Type B pancreatic cell (in vitro differentiated cells): ENCODE results near the gene GMDS. TPM values are rescaled to one million over a fixed set of nuclear protein-coding genes. Genes with fewer than 3 reads are reported as not detected.

Source experiments
- DNase-seq: peaks from one replicate; pipeline ENCODE4 v3.0.0; 2021; ENCODE audit warnings: mixed read lengths; ENCODE audit not compliant: unreplicated experiment; ENCODE audit errors: extremely low spot score
- H3K27ac Mint-ChIP-seq: 2 replicates; pipeline ENCODE4 v1.8.0; 2021; ENCODE audit warnings: mild to moderate bottlenecking, mixed read lengths
- H3K27me3 Mint-ChIP-seq: 2 replicates; pipeline ENCODE4 v1.8.0; 2021; ENCODE audit warnings: mixed read lengths
- H3K36me3 Mint-ChIP-seq: 2 replicates; pipeline ENCODE4 v1.8.0; 2021; ENCODE audit warnings: mixed read lengths
- H3K4me1 Mint-ChIP-seq: one replicate; pipeline ENCODE4 v1.8.0; 2021; ENCODE audit warnings: mixed read lengths; ENCODE audit not compliant: unreplicated experiment
- H3K4me3 Mint-ChIP-seq: 2 replicates; pipeline ENCODE4 v1.8.0; 2021; ENCODE audit warnings: mild to moderate bottlenecking, mixed read lengths
- H3K9me3 Mint-ChIP-seq: 2 replicates; pipeline ENCODE4 v1.8.0; 2021; ENCODE audit warnings: mixed read lengths
- CTCF ChIP-seq: fragments of 200-600 bp; sonication (generic); conservative IDR thresholded peaks from 2 replicates; pipeline ENCODE4 v1.5.0; 2021; ENCODE audit warnings: antibody characterized with exemption, mild to moderate bottlenecking
- total RNA-seq: library from RNA; stranded (reverse); gene quantifications from 2 replicates; pipeline ENCODE4 v1.2.1, GENCODE V29; 2021; ENCODE audit warnings: low replicate concordance

The GMDS gene
- total RNA-seq, 1 donor from 2014 or later, result 41.3 TPM

GRCh38 chr6:1712451-1712850 is 533.0 kb downstream of the GMDS start:
- Mint-ChIP-seq H3K36me3 (peaks cover 9% of the 10 kb centered on the region), H3K4me1 (peaks cover 16% of the 10 kb centered on the region), H3K9me3 (no peaks in the 10 kb centered on the region), H3K4me3 (no peak overlapping the region), H3K27ac (no peak overlapping the region), H3K27me3 (peaks cover 3% of the 10 kb centered on the region)
- no peak for DNase-seq
- no peak for TF ChIP-seq CTCF

GRCh38 chr6:1711136-1711535 is 534.3 kb downstream of the GMDS start:
- H3K9me3 Mint-ChIP-seq, result no peaks in the 10 kb centered on the region
- peaks cover 7% of the 10 kb centered on the region for H3K36me3 Mint-ChIP-seq
- H3K4me3 Mint-ChIP-seq, result no peak overlapping the region
- DNase-seq, result no peak
- peaks cover 3% of the 10 kb centered on the region for H3K27me3 Mint-ChIP-seq
- no peak overlapping the region for H3K27ac Mint-ChIP-seq
- H3K4me1 Mint-ChIP-seq, result peaks cover 7% of the 10 kb centered on the region
- no peak for TF ChIP-seq CTCF

- H3K4me1 Mint-ChIP-seq, result peaks cover 11% of the 10 kb centered on the region
- no peak for TF ChIP-seq CTCF
- no peak overlapping the region for H3K4me3 Mint-ChIP-seq
Observed at GRCh38 chr6:1709234-1709641, 536.2 kb downstream of the GMDS start.

GRCh38 chr6:1708820-1709219 is 536.6 kb downstream of the GMDS start:
- no peak overlapping the region for H3K27ac Mint-ChIP-seq
- H3K4me3 Mint-ChIP-seq, result no peak overlapping the region
- no peaks in the 10 kb centered on the region for H3K9me3 Mint-ChIP-seq
- no peak for TF ChIP-seq CTCF
- H3K4me1 Mint-ChIP-seq, result peaks cover 15% of the 10 kb centered on the region
- peaks cover 10% of the 10 kb centered on the region for H3K27me3 Mint-ChIP-seq
- H3K36me3 Mint-ChIP-seq, result peaks cover 6% of the 10 kb centered on the region
- no peak for DNase-seq

More at GRCh38 chr6:1709234-1709641, 536.2 kb downstream of the GMDS start:
- Mint-ChIP-seq H3K9me3 (no peaks in the 10 kb centered on the region), H3K27ac (no peak overlapping the region), H3K27me3 (peaks cover 6% of the 10 kb centered on the region), H3K36me3 (peaks cover 6% of the 10 kb centered on the region)
- no peak for DNase-seq

GRCh38 chr6:1708122-1708521 is 537.3 kb downstream of the GMDS start:
- DNase-seq, result no peak
- Mint-ChIP-seq H3K27me3 (peaks cover 12% of the 10 kb centered on the region), H3K27ac (no peak overlapping the region), H3K36me3 (peaks cover 6% of the 10 kb centered on the region), H3K9me3 (no peaks in the 10 kb centered on the region), H3K4me1 (peaks cover 18% of the 10 kb centered on the region), H3K4me3 (no peak overlapping the region)
- no peak for TF ChIP-seq CTCF

- Mint-ChIP-seq H3K4me3 (no peak overlapping the region), H3K27ac (no peak overlapping the region), H3K36me3 (no peaks in the 10 kb centered on the region), H3K27me3 (peaks cover 15% of the 10 kb centered on the region), H3K4me1 (peaks cover 38% of the 10 kb centered on the region), H3K9me3 (no peaks in the 10 kb centered on the region)
- no peak for TF ChIP-seq CTCF
- no peak for DNase-seq
Observed at GRCh38 chr6:1705630-1706029, 539.8 kb downstream of the GMDS start.
